ENCODE results near the gene FAM222A.

The FAM222A gene

GRCh38 chr12:109710205-109710746 is 3.3 kb upstream of the FAM222A start:
- Histone ChIP-seq H3K4me3 (ENCODE audit: low read length) (no peak overlapping the region), H3K18ac (ENCODE audit: low read length) (no peak overlapping the region), H3K79me1 (ENCODE audit: low read length) (peaks cover 4% of the 10 kb centered on the region), H3K79me2 (ENCODE audit: control insufficient read depth, insufficient read depth, low read length) (no peaks in the 10 kb centered on the region), H3K4me1 (ENCODE audit: control insufficient read depth, low read depth, low read length) (peaks cover 6% of the 10 kb centered on the region), H3K27ac (ENCODE audit: low read depth, low read length) (no peak overlapping the region), H3K23ac (ENCODE audit: low read length) (no peak overlapping the region), H4K5ac (ENCODE audit: low read length) (no peak overlapping the region), H3K56ac (ENCODE audit: low read length) (no peak overlapping the region), H2BK15ac (replicated peaks; ENCODE audit: low read depth) (no peak overlapping the region), H3K27me3 (ENCODE audit: insufficient read depth, low read length, poor library complexity) (no peaks in the 10 kb centered on the region), H2AK5ac (ENCODE audit: low read length) (no peak overlapping the region), H2BK5ac (ENCODE audit: low read length) (no peak overlapping the region), H3K36me3 (ENCODE audit: control insufficient read depth, insufficient read depth, low read length) (no peaks in the 10 kb centered on the region), H3K9ac (ENCODE audit: low read length) (no peak overlapping the region), H3K4me2 (ENCODE audit: low read length) (no peak overlapping the region), H4K8ac (ENCODE audit: low read depth, low read length) (no peak overlapping the region), H3K4ac (ENCODE audit: low read depth, low read length) (no peak overlapping the region), H2BK120ac (ENCODE audit: low read depth, low read length) (no peak overlapping the region)
- DNase-seq = no peak
- no CpG with 5 or more reads among the region's 5 CpGs for WGBS (ENCODE audit: extremely low coverage, insufficient coverage, low lambda C conversion rate)

DNA sequence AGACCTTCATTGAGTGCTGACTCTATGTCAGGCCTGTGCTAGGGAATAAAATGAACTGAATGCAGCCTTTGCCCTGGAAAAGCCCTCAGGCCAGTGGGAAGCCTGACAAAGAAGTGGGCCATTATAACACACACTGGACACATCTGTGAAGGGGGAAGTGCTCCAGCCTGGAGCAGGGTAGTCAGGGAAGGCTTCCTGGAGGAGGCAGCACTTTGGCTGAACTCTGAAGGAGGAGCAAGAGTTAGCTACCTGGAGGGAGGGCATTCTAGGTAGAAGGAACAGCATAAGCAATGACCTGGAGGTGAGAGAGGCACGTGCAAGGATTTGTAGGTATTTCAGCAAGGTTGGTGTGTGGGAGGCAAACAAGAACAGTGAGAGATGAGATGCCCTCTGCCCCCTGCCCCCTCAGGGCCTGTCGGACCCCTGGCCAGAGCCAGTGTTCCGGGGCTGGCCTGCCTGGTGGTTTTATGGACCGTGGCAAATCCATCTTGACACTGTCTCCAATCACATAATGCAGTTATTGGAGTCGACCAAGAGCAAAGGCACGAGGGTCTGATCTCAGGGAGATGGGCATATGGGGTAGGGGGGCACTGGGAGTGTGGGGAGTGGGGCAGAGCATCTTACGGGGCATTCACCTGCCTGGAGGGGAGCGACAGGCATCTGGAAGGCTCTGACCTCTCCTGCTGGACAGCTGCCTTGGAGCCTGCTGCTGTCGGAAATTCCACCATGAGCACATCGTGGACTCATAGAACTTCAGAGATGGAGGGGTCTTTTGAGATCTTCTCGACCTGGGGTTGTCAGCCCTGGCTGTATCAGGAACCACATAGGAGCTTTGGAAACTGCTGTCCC is 2.7 kb upstream of the FAM222A start:
- no peak overlapping the region for H3K18ac ChIP-seq (ENCODE audit: low read length)
- no peak overlapping the region for H4K5ac ChIP-seq (ENCODE audit: low read length)
- H3K4me3 ChIP-seq (ENCODE audit: low read length) = no peak overlapping the region
- DNase-seq = no peak
- no peak overlapping the region for H3K4me2 ChIP-seq (ENCODE audit: low read length)
- H3K79me1 ChIP-seq (ENCODE audit: low read length) = peaks cover 6% of the 10 kb centered on the region
- H3K4me1 ChIP-seq (ENCODE audit: control insufficient read depth, low read depth, low read length) = peaks cover 6% of the 10 kb centered on the region
- no peak overlapping the region for H2BK120ac ChIP-seq (ENCODE audit: low read depth, low read length)
- no peaks in the 10 kb centered on the region for H3K27me3 ChIP-seq (ENCODE audit: insufficient read depth, low read length, poor library complexity)
- no peak overlapping the region for H2BK15ac ChIP-seq (replicated peaks; ENCODE audit: low read depth)
- no peak overlapping the region for H3K4ac ChIP-seq (ENCODE audit: low read depth, low read length)
- H3K23ac ChIP-seq (ENCODE audit: low read length) = no peak overlapping the region
- no peak overlapping the region for H3K56ac ChIP-seq (ENCODE audit: low read length)
- H3K36me3 ChIP-seq (ENCODE audit: control insufficient read depth, insufficient read depth, low read length) = no peaks in the 10 kb centered on the region
- H4K8ac ChIP-seq (ENCODE audit: low read depth, low read length) = no peak overlapping the region
- H3K9ac ChIP-seq (ENCODE audit: low read length) = no peak overlapping the region
- no CpG with 5 or more reads among the region's 11 CpGs for WGBS (ENCODE audit: extremely low coverage, insufficient coverage, low lambda C conversion rate)
- no peak overlapping the region for H2AK5ac ChIP-seq (ENCODE audit: low read length)
- H2BK5ac ChIP-seq (ENCODE audit: low read length) = no peak overlapping the region
- H3K79me2 ChIP-seq (ENCODE audit: control insufficient read depth, insufficient read depth, low read length) = no peaks in the 10 kb centered on the region
- no peak overlapping the region for H3K27ac ChIP-seq (ENCODE audit: low read depth, low read length)

- WGBS (ENCODE audit: extremely low coverage, insufficient coverage, low lambda C conversion rate) = no CpG with 5 or more reads among the region's 37 CpGs
- no peaks in the 10 kb centered on the region for H3K36me3 ChIP-seq (ENCODE audit: control insufficient read depth, insufficient read depth, low read length)
These were observed 1.8 kb upstream of the FAM222A start for GRCh38 chr12:109711596-109712461.

GRCh38 chr12:109714141-109714912 is 702 bp downstream of the FAM222A start:
- Histone ChIP-seq H2BK120ac (ENCODE audit: low read depth, low read length) (no peak overlapping the region), H3K4me2 (ENCODE audit: low read length) (peak overlapping the region; percentile 53), H3K9ac (ENCODE audit: low read length) (peak overlapping the region; percentile 74), H2AK5ac (ENCODE audit: low read length) (no peak overlapping the region), H2BK15ac (replicated peaks; ENCODE audit: low read depth) (no peak overlapping the region), H3K4me3 (ENCODE audit: low read length) (peak overlapping the region; percentile 37), H3K4me1 (ENCODE audit: control insufficient read depth, low read depth, low read length) (peaks cover 18% of the 10 kb centered on the region), H2BK5ac (ENCODE audit: low read length) (no peak overlapping the region), H3K23ac (ENCODE audit: low read length) (peak overlapping the region; percentile 51), H3K56ac (ENCODE audit: low read length) (peak overlapping the region; percentile 85), H4K5ac (ENCODE audit: low read length) (no peak overlapping the region), H3K27ac (ENCODE audit: low read depth, low read length) (peak overlapping the region; percentile 19), H3K36me3 (ENCODE audit: control insufficient read depth, insufficient read depth, low read length) (no peaks in the 10 kb centered on the region), H3K79me2 (ENCODE audit: control insufficient read depth, insufficient read depth, low read length) (no peaks in the 10 kb centered on the region), H3K27me3 (ENCODE audit: insufficient read depth, low read length, poor library complexity) (no peaks in the 10 kb centered on the region), H3K79me1 (ENCODE audit: low read length) (peaks cover 8% of the 10 kb centered on the region), H3K18ac (ENCODE audit: low read length) (peak overlapping the region; percentile 25), H4K8ac (ENCODE audit: low read depth, low read length) (no peak overlapping the region), H3K4ac (ENCODE audit: low read depth, low read length) (no peak overlapping the region)
- peak; percentile 86 for DNase-seq
- WGBS (ENCODE audit: extremely low coverage, insufficient coverage, low lambda C conversion rate) = no CpG with 5 or more reads among the region's 96 CpGs

More at GRCh38 chr12:109711596-109712461, 1.8 kb upstream of the FAM222A start:
- no peak overlapping the region for H3K23ac ChIP-seq (ENCODE audit: low read length)
- no peak overlapping the region for H3K4me3 ChIP-seq (ENCODE audit: low read length)
- H3K79me2 ChIP-seq (ENCODE audit: control insufficient read depth, insufficient read depth, low read length) = no peaks in the 10 kb centered on the region
- H2AK5ac ChIP-seq (ENCODE audit: low read length) = no peak overlapping the region
- H4K8ac ChIP-seq (ENCODE audit: low read depth, low read length) = no peak overlapping the region
- H3K4me1 ChIP-seq (ENCODE audit: control insufficient read depth, low read depth, low read length) = peaks cover 7% of the 10 kb centered on the region
- no peak overlapping the region for H2BK120ac ChIP-seq (ENCODE audit: low read depth, low read length)
- H3K4ac ChIP-seq (ENCODE audit: low read depth, low read length) = no peak overlapping the region
- peak; percentile 82 for DNase-seq
- H3K27ac ChIP-seq (ENCODE audit: low read depth, low read length) = no peak overlapping the region
- H3K18ac ChIP-seq (ENCODE audit: low read length) = no peak overlapping the region
- H3K56ac ChIP-seq (ENCODE audit: low read length) = peak overlapping the region; percentile 17
- no peak overlapping the region for H4K5ac ChIP-seq (ENCODE audit: low read length)
- H2BK15ac ChIP-seq (replicated peaks; ENCODE audit: low read depth) = no peak overlapping the region
- H3K79me1 ChIP-seq (ENCODE audit: low read length) = peaks cover 8% of the 10 kb centered on the region
- no peaks in the 10 kb centered on the region for H3K27me3 ChIP-seq (ENCODE audit: insufficient read depth, low read length, poor library complexity)
- H3K9ac ChIP-seq (ENCODE audit: low read length) = no peak overlapping the region
- H2BK5ac ChIP-seq (ENCODE audit: low read length) = no peak overlapping the region
- no peak overlapping the region for H3K4me2 ChIP-seq (ENCODE audit: low read length)

DNA sequence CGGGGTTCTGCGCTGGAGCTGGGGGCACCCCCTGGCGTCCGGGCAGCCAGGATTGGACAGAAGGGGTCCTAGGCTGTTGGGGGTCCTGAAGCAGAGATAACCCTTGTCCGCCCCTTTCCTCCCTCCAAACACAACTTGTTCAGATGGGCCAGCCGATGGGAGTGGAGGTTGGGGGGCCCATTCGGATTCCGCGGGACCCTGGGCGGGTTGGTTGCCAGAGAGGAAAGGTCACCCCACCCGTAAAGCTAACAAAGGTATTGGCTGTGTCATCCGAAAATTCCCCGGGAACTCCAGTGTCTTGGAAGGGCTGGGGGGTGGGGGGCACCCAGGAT is 1.3 kb downstream of the FAM222A start:
- Histone ChIP-seq H4K5ac (ENCODE audit: low read length) (no peak overlapping the region), H3K18ac (ENCODE audit: low read length) (no peak overlapping the region), H3K56ac (ENCODE audit: low read length) (peak overlapping the region; percentile 85), H3K79me1 (ENCODE audit: low read length) (peaks cover 8% of the 10 kb centered on the region), H2AK5ac (ENCODE audit: low read length) (no peak overlapping the region), H3K4ac (ENCODE audit: low read depth, low read length) (no peak overlapping the region), H3K9ac (ENCODE audit: low read length) (peak overlapping the region; percentile 74), H3K36me3 (ENCODE audit: control insufficient read depth, insufficient read depth, low read length) (no peaks in the 10 kb centered on the region), H3K4me3 (ENCODE audit: low read length) (peak overlapping the region; percentile 16), H2BK15ac (replicated peaks; ENCODE audit: low read depth) (no peak overlapping the region), H2BK120ac (ENCODE audit: low read depth, low read length) (no peak overlapping the region), H3K23ac (ENCODE audit: low read length) (no peak overlapping the region), H2BK5ac (ENCODE audit: low read length) (no peak overlapping the region), H3K4me2 (ENCODE audit: low read length) (peak overlapping the region; percentile 53), H4K8ac (ENCODE audit: low read depth, low read length) (no peak overlapping the region), H3K79me2 (ENCODE audit: control insufficient read depth, insufficient read depth, low read length) (no peaks in the 10 kb centered on the region), H3K27ac (ENCODE audit: low read depth, low read length) (no peak overlapping the region), H3K27me3 (ENCODE audit: insufficient read depth, low read length, poor library complexity) (no peaks in the 10 kb centered on the region), H3K4me1 (ENCODE audit: control insufficient read depth, low read depth, low read length) (peaks cover 18% of the 10 kb centered on the region)
- no peak for DNase-seq
- WGBS (ENCODE audit: extremely low coverage, insufficient coverage, low lambda C conversion rate) = no CpG with 5 or more reads among the region's 13 CpGs

Measured in mesendoderm (in vitro differentiated cells).